IMR-90 (cell line): ENCODE results near the gene OR10D3. TPM values are rescaled to one million over a fixed set of nuclear protein-coding genes. Genes with fewer than 3 reads are reported as not detected.

Experiments
- ATAC-seq: fragments of 200-7000 bp; cut with Tn5 transposase; 2 replicates; pipeline ENCODE4 v1.9.1; 2020; ENCODE audit warnings: low read depth, mild to moderate bottlenecking, moderate library complexity
- BruUV-seq: library from RNA; stranded (reverse); fragments of 400-500 nt; replicated peaks from 2 replicates; lab custom pipeline; 2021; lab: Mats Ljungman, UMichigan
- CTCF ChIA-PET: fragments of 300-600 bp; formaldehyde crosslinking; extraction: SDS; loops from one replicate; lab custom pipeline; 2021; ENCODE audit warnings: antibody characterized with exemption; lab: Yijun Ruan, JAX
- POLR2A ChIA-PET: fragments of 300-600 bp; sonication (Branson Sonifier 250); formaldehyde crosslinking; loops from one replicate; lab custom pipeline; 2022; ENCODE audit warnings: antibody characterized with exemption; ENCODE audit not compliant: unreplicated experiment; lab: Charles Lee
- DNase-seq: peaks from one replicate; pipeline ENCODE4 v3.0.0; 2013
- H2AFZ ChIP-seq: replicated peaks from 2 replicates; pipeline ENCODE3; 2013; ENCODE audit warnings: low read length, mild to moderate bottlenecking; ENCODE audit not compliant: poor library complexity
- H2AK5ac ChIP-seq: 2 replicates; pipeline ENCODE4 v1.6.1; 2013; ENCODE audit warnings: low read depth, low read length, inconsistent platforms
- H2AK9ac ChIP-seq: replicated peaks from 2 replicates; pipeline ENCODE3; 2013; ENCODE audit warnings: mild to moderate bottlenecking, low read depth, low read length, moderate library complexity; ENCODE audit not compliant: poor library complexity
- H2BK120ac ChIP-seq: 2 replicates; pipeline ENCODE4 v1.6.1; 2013; ENCODE audit warnings: low read depth, low read length, inconsistent platforms
- H2BK15ac ChIP-seq: 3 replicates; pipeline ENCODE4 v1.6.1; 2013; ENCODE audit warnings: low read depth, low read length, inconsistent platforms
- H2BK20ac ChIP-seq: 2 replicates; pipeline ENCODE4 v1.6.1; 2013; ENCODE audit warnings: low read depth, mild to moderate bottlenecking, inconsistent platforms, low read length, moderate library complexity
- H2BK5ac ChIP-seq: 2 replicates; pipeline ENCODE4 v1.6.1; 2013; ENCODE audit warnings: mild to moderate bottlenecking, low read depth, low read length, inconsistent platforms; ENCODE audit not compliant: poor library complexity, severe bottlenecking
- H3K14ac ChIP-seq: replicated peaks from 2 replicates; pipeline ENCODE4 v1.6.1; 2013; ENCODE audit warnings: low read depth, low read length, inconsistent platforms
- H3K18ac ChIP-seq: 2 replicates; pipeline ENCODE4 v1.6.1; 2013; ENCODE audit warnings: low read depth, low read length, control low read depth
- H3K23ac ChIP-seq: 2 replicates; pipeline ENCODE4 v1.6.1; 2013; ENCODE audit warnings: low read depth, low read length, inconsistent platforms
- H3K27ac ChIP-seq: 2 replicates; pipeline ENCODE4 v1.5.1; 2013; ENCODE audit warnings: mild to moderate bottlenecking, control low read depth, low read length; ENCODE audit not compliant: insufficient read depth
- H3K27me3 ChIP-seq: 2 replicates; pipeline ENCODE4 v1.6.1; 2013; ENCODE audit warnings: low read length; ENCODE audit not compliant: control insufficient read depth, insufficient read depth
- H3K36me3 ChIP-seq: 2 replicates; pipeline ENCODE4 v1.6.1; 2013; ENCODE audit warnings: low read length, mixed read lengths; ENCODE audit not compliant: control insufficient read depth, insufficient read depth
- H3K4ac ChIP-seq: 2 replicates; pipeline ENCODE4 v1.6.1; 2013; ENCODE audit warnings: low read depth, low read length, inconsistent platforms
- H3K4me1 ChIP-seq: 2 replicates; pipeline ENCODE4 v1.6.1; 2013; ENCODE audit warnings: low read length, mixed read lengths; ENCODE audit not compliant: control insufficient read depth, insufficient read depth
- H3K4me2 ChIP-seq: 2 replicates; pipeline ENCODE4 v1.6.1; 2013; ENCODE audit warnings: low read depth, mild to moderate bottlenecking, control low read depth, low read length, moderate library complexity
- H3K4me3 ChIP-seq: 2 replicates; pipeline ENCODE4 v1.5.1; 2013; ENCODE audit warnings: low read depth, mild to moderate bottlenecking, control low read depth, low read length, moderate library complexity; ENCODE audit not compliant: insufficient read depth
- H3K56ac ChIP-seq: 2 replicates; pipeline ENCODE4 v1.6.1; 2013; ENCODE audit warnings: low read length, inconsistent platforms; ENCODE audit not compliant: insufficient read depth; ENCODE audit errors: extremely low read depth
- H3K79me1 ChIP-seq, 2 experiments: 2 replicates each; pipeline ENCODE4 v1.6.1; 2013; ENCODE audit warnings: low read length in 2 of 2, inconsistent platforms in 1 of 2, low read depth in 1 of 2
- H3K9ac ChIP-seq: 2 replicates; pipeline ENCODE4 v1.6.1; 2013; ENCODE audit warnings: low read depth, low read length, control low read depth
- H3K9me1 ChIP-seq: 2 replicates; pipeline ENCODE4 v1.6.1; 2013; ENCODE audit warnings: low read length, inconsistent platforms; ENCODE audit not compliant: insufficient read depth
- H3K9me3 ChIP-seq: 2 replicates; pipeline ENCODE4 v1.6.1; 2013; ENCODE audit warnings: low read length; ENCODE audit not compliant: control insufficient read depth, insufficient read depth
- H4K20me1 ChIP-seq: 2 replicates; pipeline ENCODE4 v1.6.1; 2013; ENCODE audit warnings: low read length, inconsistent platforms; ENCODE audit not compliant: insufficient read depth
- H4K5ac ChIP-seq: 2 replicates; pipeline ENCODE4 v1.6.1; 2013; ENCODE audit warnings: mild to moderate bottlenecking, low read depth, low read length, control low read depth
- H4K8ac ChIP-seq, 2 experiments: 2 replicates each; pipeline ENCODE4 v1.6.1; 2013; ENCODE audit warnings: low read depth in 2 of 2, low read length in 2 of 2, control low read depth in 1 of 2, inconsistent platforms in 1 of 2
- H4K91ac ChIP-seq: 2 replicates; pipeline ENCODE4 v1.6.1; 2013; ENCODE audit warnings: low read depth, low read length, inconsistent platforms; ENCODE audit not compliant: insufficient read depth
- CHD1 ChIP-seq: IDR thresholded peaks from 2 replicates; pipeline ENCODE4 v1.6.1; 2012; ENCODE audit warnings: low read depth, low read length, improper control_type of control experiment
- RAD21 ChIP-seq: IDR thresholded peaks from 2 replicates; pipeline ENCODE4 v1.6.1; 2012; ENCODE audit warnings: low read length, improper control_type of control experiment
- WGBS, 2 experiments: methylation state at CpG; one replicate each; pipeline versions ENCODE4 v1.1.5 to v1.1.7; 2013; ENCODE audit warnings: missing lambda C conversion rate in 2 of 2; ENCODE audit not compliant: insufficient read length in 1 of 2; ENCODE audit errors: extremely low coverage in 2 of 2; 5-methylcytosine and 5-hydroxymethylcytosine counted together
- dilution Hi-C: fragments of 300-500 bp; cut with HindIII; formaldehyde crosslinking; loops from one replicate; pipeline ENCODE4 v1.14.3; 2018; ENCODE audit warnings: low sequenced_read_pairs; ENCODE audit not compliant: unreplicated experiment
- in situ Hi-C: fragments of 300-500 bp; cut with MboI; formaldehyde crosslinking; loops from 3 replicates; pipeline ENCODE4 v1.14.3; 2019; ENCODE audit warnings: low sequenced_read_pairs, inconsistent platforms, mixed read lengths
- intact Hi-C: fragments of 100-400 bp; cut with micrococcal nuclease; formaldehyde crosslinking; loops from 2 replicates; pipeline ENCODE4 v1.10.0; 2022
- polyA plus RNA-seq, 3 experiments: library from polyadenylated mRNA; depleted of rRNA; stranded (reverse); fragments of >200 nt; gene quantifications; 2 replicates each; pipeline ENCODE4 v1.2.3, GENCODE V29; 2012; ENCODE audit warnings: low replicate concordance in 1 of 3
- total RNA-seq: library from RNA; depleted of rRNA; stranded (reverse); fragments of >200 nt; gene quantifications from 2 replicates; pipeline ENCODE4 v1.2.3, GENCODE V29; 2012
- TF ChIP-seq, protein P1 (sequence below): conservative IDR thresholded peaks from 2 replicates; pipeline ENCODE4 v1.5.1; 2012; ENCODE audit warnings: mild to moderate bottlenecking, low read depth, low read length, improper control_type of control experiment

The OR10D3 gene
- total and polyA plus RNA-seq, 2 of the 4 experiments (the other 2 are of a cell fraction): not detected

DNA sequence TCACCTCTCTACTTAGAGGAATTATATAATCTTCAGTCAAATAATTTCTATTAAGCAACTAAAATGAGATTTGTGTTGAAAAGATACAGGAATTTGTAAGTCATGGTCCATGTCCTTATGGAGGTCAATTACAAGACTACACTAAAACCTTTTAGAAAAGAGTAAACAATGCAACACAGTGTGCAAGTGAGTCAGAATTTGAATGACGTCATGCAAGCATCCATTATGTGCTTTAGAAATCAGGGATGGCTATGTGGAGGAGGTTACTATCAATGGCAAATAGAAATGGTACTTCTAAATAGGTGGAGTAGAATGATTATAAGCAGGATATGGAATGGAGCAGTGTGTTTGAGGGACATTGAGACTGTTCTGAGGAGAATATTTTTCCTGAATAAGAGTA is 16.6 kb downstream of the OR10D3 start:
- Histone ChIP-seq H2AK9ac (no peak overlapping the region), H3K4me1 (no peaks in the 10 kb centered on the region), H2AK5ac (no peak overlapping the region), H3K27ac (no peak overlapping the region), H3K4me2 (no peak overlapping the region), H2BK5ac (no peak overlapping the region), H3K9ac (no peak overlapping the region), H3K4me3 (no peak overlapping the region), H3K27me3 (no peaks in the 10 kb centered on the region), H3K9me3 (no peaks in the 10 kb centered on the region), H4K91ac (no peak overlapping the region), H3K18ac (no peak overlapping the region), H2AFZ (no peak overlapping the region), H3K9me1 (no peaks in the 10 kb centered on the region), H3K79me1 (no peaks in the 10 kb centered on the region), H3K23ac (no peak overlapping the region), H4K5ac (no peak overlapping the region), H2BK20ac (no peak overlapping the region), H3K4ac (no peak overlapping the region), H2BK120ac (no peak overlapping the region), H4K20me1 (no peaks in the 10 kb centered on the region), H3K36me3 (no peaks in the 10 kb centered on the region), H4K8ac (no peak overlapping the region), H2BK15ac (no peak overlapping the region), H3K56ac (no peak overlapping the region), H3K14ac (no peak overlapping the region)
- CTCF ChIA-PET: no interaction called here
- dilution Hi-C loops: no loop called here
- intact Hi-C loops: no loop called here
- DNase-seq (peak; percentile 42), ATAC-seq (no peak; the same call in 1 of the 2 replicates)
- POLR2A ChIA-PET: no interaction called here
- no CpG with 5 or more reads among the region's 1 CpG for WGBS, 2 experiments
- BruUV-seq: no TSS peak
- in situ Hi-C loops: loop anchor here (5.0 kb wide), 1 partner anchor 127 kb away; no protein-coding TSS in a partner anchor
- TF ChIP-seq RAD21 (no peak), CHD1 (no peak)
- TF ChIP-seq, protein P1, sequence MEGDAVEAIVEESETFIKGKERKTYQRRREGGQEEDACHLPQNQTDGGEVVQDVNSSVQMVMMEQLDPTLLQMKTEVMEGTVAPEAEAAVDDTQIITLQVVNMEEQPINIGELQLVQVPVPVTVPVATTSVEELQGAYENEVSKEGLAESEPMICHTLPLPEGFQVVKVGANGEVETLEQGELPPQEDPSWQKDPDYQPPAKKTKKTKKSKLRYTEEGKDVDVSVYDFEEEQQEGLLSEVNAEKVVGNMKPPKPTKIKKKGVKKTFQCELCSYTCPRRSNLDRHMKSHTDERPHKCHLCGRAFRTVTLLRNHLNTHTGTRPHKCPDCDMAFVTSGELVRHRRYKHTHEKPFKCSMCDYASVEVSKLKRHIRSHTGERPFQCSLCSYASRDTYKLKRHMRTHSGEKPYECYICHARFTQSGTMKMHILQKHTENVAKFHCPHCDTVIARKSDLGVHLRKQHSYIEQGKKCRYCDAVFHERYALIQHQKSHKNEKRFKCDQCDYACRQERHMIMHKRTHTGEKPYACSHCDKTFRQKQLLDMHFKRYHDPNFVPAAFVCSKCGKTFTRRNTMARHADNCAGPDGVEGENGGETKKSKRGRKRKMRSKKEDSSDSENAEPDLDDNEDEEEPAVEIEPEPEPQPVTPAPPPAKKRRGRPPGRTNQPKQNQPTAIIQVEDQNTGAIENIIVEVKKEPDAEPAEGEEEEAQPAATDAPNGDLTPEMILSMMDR: no peak
